ENCODE data around the gene MMAB. TPM values are rescaled to one million over a fixed set of nuclear protein-coding genes. Genes with fewer than 3 reads are reported as not detected.

Gene MMAB
- total RNA-seq, 1 donor from 2014 or later: 55.1 TPM

DNA sequence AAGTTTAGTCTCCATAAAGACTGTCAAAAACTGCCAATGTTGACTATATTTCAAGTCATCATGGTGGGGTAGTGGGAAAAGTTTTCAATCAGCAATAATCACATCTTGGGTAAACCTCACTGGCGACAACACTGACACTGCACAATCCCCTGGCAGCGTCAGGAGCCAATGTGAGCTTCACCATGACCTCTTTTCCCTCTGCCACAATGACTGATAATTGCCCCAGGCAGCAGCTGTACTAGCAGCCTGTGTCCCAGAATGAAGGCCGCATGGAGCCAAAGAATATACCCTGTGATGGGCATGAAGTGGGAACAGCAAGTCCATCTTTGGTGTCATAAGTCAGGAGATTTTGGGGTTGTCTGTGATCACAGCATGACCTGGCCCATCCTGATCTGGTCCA is 5.3 kb downstream of the MMAB start:
- ATAC-seq (no peak), DNase-seq (no peak)
- intact Hi-C loops (cut with micrococcal nuclease): no loop called here

DNA sequence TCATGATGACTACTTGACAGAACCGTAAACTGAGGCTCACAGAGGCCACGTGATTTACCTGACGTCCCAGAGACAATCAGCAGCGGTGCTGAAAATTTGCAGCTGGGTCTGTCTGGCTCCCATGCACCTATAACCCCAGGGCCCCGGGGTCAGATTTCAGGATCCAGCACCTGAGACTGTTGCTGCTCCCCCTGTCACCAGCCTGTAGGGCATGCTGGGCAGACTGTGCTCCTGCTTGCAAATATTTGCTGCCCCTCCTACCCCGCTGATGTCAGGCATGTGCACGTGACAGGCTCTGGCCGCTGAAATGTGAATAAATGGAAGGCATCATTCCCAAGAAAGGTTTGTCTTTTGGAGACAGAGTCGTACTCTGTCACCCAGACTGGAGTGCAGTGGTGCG is 6.0 kb downstream of the MMAB start:
- ATAC-seq: no peak
- intact Hi-C loops (cut with micrococcal nuclease): no loop called here
- no peak for DNase-seq

GRCh38 chr12:109566424-109566823 is 6.9 kb downstream of the MMAB start:
- intact Hi-C loops (cut with micrococcal nuclease): no loop called here
- DNase-seq (no peak), ATAC-seq (no peak)

- ATAC-seq: peak; percentile 83
- peak; percentile 64 for DNase-seq
- intact Hi-C loops (cut with micrococcal nuclease): no loop called here
Observed at GRCh38 chr12:109563291-109564284, 9.7 kb downstream of the MMAB start.

GRCh38 chr12:109562871-109563270 is 10.4 kb downstream of the MMAB start:
- no peak for ATAC-seq
- DNase-seq: no peak
- intact Hi-C loops (cut with micrococcal nuclease): no loop called here

GRCh38 chr12:109561711-109562030 is 11.6 kb downstream of the MMAB start:
- no peak for DNase-seq
- no peak for ATAC-seq
- intact Hi-C loops (cut with micrococcal nuclease): no loop called here

DNA sequence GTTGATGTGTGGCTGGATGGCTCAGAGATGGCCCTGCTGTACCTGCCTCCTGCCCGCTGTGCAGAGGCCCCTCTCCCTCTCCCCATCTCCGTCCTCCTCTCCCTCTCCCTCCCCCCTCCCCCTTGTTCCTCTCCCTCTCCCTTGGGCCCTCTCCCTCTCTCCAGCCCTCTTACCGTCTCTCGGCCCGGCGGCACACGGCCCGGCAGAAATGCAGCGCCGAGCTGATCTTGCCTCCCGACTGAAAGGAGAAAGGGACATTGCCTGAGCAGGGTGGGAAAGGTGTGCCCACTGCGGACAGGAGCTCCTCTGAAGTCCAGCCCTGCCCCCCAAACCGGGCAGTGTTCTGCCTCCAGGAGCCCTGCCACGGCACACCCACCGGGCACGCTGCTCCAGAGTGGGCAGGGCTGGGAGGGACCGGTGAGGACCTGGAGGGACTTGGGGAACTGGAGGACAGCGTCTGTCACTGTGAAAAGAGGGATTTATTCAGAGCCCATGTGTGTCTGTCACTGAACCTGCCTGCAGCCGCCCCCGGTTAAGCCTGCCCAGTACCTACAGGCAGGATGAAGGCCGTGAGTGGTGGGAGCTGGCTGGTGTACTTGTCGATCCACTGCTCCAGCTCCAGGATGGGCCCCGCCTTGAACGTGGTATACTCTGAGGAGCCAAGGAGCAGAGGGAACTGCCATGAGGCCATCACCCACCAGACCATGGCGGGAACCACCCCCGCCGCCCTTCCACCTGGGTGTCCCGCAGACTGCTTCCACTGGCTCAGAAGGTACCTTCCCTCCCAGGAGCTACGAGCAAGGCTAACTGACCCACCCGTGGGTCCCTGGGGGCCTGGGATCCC is 12.2 kb downstream of the MMAB start:
- DNase-seq (no peak), ATAC-seq (no peak)
- intact Hi-C loops (cut with micrococcal nuclease): no loop called here

- intact Hi-C loops (cut with micrococcal nuclease): no loop called here
- no peak for DNase-seq
- no peak for ATAC-seq
Observed at GRCh38 chr12:109559601-109560000, 13.7 kb downstream of the MMAB start.

GRCh38 chr12:109559200-109559505 is 14.2 kb downstream of the MMAB start:
- ATAC-seq (no peak), DNase-seq (no peak)
- intact Hi-C loops (cut with micrococcal nuclease): no loop called here

GRCh38 chr12:109558374-109559199 is 14.7 kb downstream of the MMAB start:
- ATAC-seq (no peak), DNase-seq (no peak)
- intact Hi-C loops (cut with micrococcal nuclease): no loop called here

GRCh38 chr12:109557805-109558204 is 15.5 kb downstream of the MMAB start:
- ATAC-seq (no peak), DNase-seq (no peak)
- intact Hi-C loops (cut with micrococcal nuclease): no loop called here

- no peak for DNase-seq
- ATAC-seq: no peak
- intact Hi-C loops (cut with micrococcal nuclease): no loop called here
Observed at GRCh38 chr12:109557200-109557599, 16.1 kb downstream of the MMAB start.

- DNase-seq (no peak), ATAC-seq (no peak)
- intact Hi-C loops (cut with micrococcal nuclease): no loop called here
Observed at GRCh38 chr12:109555431-109556315, 17.6 kb downstream of the MMAB start.

DNA sequence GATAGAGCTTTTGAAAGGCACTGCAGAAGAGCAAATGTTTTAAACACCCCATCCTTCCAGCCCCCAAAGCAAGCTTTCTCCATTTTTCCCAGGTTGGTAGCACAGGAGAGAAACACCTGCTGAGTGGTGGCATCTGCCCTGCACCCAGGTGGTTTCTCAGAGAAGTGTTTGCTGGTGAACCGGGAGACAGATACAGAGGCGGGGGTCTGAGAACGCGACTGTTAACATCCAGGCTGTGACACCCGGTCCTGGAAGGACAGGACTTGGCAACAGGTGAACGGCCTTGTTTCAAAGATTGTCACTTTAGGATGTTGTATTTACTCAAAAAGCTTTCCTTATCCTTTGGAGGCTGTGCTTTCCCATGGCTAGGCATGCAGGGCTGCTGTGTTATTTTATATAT is 18.5 kb downstream of the MMAB start:
- ATAC-seq (no peak), DNase-seq (no peak)
- intact Hi-C loops (cut with micrococcal nuclease): no loop called here

GRCh38 chr12:109553906-109554500 is 19.3 kb downstream of the MMAB start:
- intact Hi-C loops (cut with micrococcal nuclease): no loop called here
- no peak for ATAC-seq
- DNase-seq: no peak

DNA sequence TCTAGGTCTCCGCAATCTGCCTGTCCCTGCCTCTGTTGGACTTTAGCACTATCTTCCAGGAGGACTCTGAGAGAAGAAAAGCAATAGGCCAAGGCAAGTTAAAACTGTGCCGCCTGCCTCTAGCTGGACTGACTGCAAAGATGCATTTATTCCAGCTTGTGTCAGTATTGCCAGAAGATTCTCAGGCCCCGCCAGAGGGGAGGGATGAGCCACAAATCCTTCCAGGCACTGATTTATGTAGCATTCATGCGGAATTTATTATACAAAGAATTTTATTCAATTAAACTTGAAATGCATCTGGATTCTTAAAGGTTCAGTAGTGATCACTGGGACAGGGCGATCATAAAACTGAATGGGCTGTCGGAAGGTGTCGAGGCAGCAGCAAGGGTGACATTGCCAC is 19.8 kb downstream of the MMAB start:
- intact Hi-C loops (cut with micrococcal nuclease): no loop called here
- ATAC-seq: no peak
- no peak for DNase-seq

GRCh38 chr12:109552971-109553370 is 20.3 kb downstream of the MMAB start:
- ATAC-seq (no peak), DNase-seq (no peak)
- intact Hi-C loops (cut with micrococcal nuclease): no loop called here

GRCh38 chr12:109551108-109551507 is 22.2 kb downstream of the MMAB start:
- ATAC-seq: no peak
- intact Hi-C loops (cut with micrococcal nuclease): no loop called here
- no peak for DNase-seq
